ENCODE results near the gene GRIN1.
A peak's percentile ranks its signal among the peaks of the same experiment; 100 is the strongest.

GRIN1 gene

DNA sequence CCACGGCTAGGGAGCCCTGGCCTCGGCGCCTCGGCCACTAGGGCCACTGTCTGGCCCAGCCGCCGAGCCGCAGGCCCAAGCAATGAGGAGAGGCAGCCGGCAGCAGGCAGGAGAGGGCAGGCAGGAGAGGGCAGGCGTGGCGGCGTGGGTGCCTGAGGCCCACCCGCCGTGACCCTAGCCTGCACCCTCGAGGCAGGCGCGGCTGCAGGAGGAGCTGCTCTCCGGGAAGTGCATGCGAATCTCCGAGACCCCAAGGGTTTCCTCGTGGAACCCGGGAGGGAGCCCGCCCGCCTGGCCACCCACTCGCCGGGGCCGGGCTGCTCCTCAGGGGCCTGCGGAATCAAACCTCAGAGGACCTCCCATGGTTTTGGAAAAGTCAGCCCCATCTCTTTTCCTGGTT lies 9.3 kb downstream of the GRIN1 start:
- DNase-seq (ENCODE audit: low read depth): no peak

DNA sequence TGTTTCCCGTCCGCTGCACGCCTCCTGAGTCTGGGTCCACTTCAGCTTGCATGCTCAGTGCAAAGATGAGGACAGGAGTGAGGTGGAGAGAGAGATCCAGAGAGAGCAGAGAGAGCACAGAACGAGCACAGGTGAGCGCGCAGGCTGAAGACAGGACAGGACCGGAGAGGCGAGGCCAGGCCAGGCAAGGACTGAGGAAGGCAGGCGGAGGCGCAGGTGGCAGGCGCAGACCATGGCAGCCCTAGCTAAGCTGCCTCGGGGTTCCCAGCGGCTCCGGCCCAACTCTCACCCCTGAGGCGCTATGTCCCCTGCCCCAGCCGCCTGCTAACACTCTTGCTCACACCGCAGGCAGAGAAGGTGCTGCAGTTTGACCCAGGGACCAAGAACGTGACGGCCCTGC lies 9.7 kb downstream of the GRIN1 start:
- DNase-seq (ENCODE audit: low read depth): no peak

DNA sequence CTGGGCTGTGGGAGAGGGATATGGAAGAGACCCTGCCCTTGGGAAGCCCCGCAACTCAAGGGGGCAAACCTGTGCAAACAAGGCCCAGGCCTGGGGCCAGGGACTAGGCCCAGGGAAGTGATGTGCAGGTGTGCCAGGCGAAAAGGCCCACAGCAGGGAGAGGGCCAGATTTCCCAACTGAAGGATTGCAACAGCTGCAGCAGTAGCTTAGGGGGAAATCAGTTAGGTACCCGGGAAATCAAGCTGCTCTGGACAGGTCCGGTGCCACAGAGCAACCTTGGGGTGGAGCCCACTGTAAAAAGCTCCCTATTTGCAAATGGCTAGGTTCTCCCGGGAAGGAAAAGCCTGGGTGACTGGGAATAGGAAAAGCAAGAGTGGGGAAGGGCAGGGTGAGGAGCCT lies 10.4 kb downstream of the GRIN1 start:
- no peak for DNase-seq (ENCODE audit: low read depth)

DNA sequence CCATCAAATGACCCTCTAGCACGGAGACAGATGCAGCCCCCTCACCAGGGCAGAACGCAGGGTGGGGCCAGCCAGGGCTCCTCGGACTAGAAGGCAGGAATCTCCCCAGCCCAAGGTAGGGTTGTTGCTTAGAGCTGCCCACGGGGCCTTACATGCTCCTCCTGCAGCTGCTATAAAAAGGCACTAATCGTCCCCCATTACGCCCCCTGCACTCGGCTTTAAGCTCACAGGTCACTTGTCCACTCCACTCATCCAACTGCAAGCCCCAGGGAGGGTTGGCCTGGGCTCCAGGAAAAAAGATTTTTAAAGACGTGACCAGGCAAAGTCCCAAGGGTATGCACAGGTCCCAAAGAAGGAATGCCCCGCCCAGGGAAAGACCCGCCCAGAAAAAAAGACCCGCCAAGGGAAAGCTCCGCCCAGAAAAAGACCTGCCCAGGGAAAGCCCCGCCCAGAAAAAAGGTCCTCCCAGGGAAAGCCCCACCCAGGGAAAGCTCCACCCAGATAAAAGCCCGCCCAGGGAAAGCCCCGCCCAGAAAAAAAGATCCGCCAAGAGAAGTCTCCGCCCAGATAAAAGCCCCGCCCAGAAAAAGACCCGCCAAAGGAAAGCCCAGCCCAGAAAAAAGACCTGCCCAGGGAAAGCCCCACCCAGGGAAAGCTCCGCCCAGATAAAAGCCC lies 11.1 kb downstream of the GRIN1 start:
- no peak for DNase-seq (ENCODE audit: low read depth)

DNA sequence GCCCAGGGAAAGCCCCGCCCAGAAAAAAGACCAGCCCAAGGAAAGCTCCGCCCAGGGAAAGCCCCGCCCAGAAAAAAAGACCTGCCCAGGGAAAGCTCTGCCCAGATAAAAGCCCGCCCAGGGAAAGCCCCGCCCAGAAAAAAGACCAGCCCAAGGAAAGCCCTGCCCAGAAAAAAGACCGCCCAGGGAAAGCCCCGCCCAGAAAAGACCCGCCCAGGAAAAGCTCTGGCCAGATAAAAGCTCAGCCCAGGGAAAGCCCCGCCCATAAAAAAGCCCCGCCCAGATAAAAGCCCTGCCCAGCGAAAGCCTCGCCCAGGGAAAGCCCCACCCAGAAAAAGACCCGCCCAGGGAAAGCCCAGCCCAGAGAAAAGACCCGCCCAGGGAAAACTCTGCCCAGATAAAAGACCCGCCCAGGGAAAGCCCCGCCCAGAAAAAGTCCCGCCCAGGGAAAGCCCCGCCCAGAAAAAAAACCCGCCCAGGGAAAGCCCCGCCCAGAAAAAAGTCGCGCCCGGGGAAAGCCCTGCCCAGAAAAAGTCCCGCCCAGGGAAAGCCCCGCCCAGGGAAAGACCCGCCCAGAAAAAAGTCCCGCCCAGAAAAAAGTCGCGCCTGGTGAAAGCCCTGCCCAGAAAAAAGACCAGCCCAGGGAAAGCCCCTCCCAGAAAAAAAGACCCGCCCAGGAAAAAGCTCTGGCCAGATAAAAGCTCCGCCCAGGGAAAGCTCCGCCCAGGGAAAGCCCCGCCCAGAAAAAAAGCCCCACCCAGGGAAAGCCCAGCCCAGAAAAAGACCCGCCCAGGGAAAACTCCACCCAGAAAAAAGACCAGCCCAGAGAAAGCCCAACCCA lies 11.9 kb downstream of the GRIN1 start:
- no peak for DNase-seq (ENCODE audit: low read depth)

DNA sequence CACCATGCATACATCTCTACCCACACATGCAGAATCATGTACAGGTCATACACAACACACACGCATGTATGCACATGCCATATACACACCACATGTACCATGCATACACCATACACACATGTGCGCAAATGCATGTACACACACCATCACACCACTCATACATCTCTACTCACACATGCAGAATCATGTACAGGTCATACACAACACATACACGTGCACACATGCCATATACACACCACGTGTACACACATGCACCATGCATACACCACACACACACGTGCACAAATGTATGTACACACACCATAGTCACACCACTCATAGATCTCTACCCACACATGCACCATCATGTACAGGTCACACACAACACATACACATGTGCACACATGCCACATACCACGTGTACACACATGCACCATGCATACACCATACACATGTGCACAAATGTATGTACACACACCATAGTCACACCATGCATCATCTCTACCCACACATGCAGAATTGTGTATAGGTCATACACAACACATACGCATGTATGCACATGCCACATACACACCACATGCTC lies 14.0 kb downstream of the GRIN1 start:
- DNase-seq (ENCODE audit: low read depth): no peak

DNA sequence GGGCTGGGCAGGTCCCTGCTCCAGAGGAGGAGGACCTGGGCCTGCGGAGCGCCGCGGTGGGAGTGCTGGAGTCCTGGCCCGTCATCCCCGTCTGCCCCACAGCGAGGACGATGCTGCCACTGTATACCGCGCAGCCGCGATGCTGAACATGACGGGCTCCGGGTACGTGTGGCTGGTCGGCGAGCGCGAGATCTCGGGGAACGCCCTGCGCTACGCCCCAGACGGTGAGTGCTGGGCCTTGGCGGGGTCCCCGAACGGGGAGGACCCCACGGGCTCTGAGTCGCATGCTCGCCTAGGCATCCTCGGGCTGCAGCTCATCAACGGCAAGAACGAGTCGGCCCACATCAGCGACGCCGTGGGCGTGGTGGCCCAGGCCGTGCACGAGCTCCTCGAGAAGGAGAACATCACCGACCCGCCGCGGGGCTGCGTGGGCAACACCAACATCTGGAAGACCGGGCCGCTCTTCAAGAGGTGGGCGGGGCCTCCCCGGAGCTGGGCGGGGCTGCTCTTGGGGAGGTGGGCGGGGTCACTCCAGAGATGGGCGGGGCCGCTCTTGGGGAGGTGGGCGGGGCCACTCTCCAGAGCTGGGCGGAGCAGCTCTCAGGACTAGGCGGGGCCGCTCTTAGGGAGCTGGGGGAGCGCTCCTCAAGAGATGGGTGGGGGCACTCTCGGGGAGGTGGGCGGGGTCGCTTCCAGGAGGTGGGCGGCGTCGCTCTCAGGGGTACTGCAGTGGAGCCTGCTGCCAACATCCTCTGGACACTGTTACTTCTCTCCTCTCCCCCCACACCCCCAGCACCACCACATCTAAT lies 17.8 kb downstream of the GRIN1 start:
- DNase-seq (ENCODE audit: low read depth): peak; percentile 23

DNA sequence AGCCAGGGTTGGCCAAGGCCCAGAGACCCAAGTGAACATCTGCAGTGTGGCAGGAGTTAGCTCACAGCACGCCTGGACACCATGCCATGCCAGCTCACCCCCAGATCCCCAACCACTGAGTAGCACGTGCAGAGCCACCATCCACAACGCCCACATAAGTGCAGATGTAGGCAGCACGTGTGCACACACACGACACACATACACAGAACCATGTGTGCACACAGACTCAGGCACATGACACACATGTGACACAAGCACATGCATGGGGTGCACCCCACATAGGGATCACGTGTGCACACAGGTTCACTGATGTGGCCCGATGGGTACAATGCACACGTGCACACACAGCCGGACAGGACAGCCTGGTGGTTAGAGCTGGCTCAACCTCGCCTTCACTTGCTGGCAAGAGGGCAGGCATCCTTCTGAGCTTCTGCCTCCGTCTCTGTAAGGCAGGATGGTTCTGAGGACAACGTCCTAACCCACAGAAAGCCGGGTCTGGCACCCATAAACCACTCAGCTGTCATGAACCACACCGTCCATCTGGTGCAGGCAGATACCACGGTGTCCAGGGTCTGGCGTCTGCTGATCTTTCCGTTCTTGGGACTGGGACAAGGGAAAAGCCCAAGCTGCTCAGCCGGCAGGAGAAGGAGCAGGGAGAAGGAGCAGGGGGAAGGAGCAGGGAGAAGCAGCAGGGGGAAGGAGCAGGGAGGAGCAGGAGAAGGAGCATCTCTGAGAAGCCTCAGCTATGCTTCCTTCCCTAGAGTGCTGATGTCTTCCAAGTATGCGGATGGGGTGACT lies 18.9 kb downstream of the GRIN1 start:
- no peak for DNase-seq (ENCODE audit: low read depth)

DNA sequence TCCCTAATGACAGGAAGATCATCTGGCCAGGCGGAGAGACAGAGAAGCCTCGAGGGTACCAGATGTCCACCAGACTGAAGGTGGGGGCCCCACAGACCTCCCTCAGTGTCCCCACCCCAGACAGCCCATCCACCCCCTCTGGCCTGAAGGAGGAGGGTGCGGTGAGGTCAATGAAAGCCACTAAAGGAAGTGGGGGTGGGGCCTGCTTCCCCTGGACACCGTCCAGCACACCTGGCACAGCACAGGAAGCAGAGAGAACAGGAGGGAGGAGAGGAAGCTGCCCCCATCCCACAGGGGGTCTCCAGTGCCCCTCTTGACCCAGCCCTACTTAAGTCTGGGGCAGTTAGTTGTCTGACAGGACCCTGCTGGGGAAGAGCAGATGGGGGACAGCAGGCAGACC lies 19.7 kb downstream of the GRIN1 start:
- no peak for DNase-seq (ENCODE audit: low read depth)

DNA sequence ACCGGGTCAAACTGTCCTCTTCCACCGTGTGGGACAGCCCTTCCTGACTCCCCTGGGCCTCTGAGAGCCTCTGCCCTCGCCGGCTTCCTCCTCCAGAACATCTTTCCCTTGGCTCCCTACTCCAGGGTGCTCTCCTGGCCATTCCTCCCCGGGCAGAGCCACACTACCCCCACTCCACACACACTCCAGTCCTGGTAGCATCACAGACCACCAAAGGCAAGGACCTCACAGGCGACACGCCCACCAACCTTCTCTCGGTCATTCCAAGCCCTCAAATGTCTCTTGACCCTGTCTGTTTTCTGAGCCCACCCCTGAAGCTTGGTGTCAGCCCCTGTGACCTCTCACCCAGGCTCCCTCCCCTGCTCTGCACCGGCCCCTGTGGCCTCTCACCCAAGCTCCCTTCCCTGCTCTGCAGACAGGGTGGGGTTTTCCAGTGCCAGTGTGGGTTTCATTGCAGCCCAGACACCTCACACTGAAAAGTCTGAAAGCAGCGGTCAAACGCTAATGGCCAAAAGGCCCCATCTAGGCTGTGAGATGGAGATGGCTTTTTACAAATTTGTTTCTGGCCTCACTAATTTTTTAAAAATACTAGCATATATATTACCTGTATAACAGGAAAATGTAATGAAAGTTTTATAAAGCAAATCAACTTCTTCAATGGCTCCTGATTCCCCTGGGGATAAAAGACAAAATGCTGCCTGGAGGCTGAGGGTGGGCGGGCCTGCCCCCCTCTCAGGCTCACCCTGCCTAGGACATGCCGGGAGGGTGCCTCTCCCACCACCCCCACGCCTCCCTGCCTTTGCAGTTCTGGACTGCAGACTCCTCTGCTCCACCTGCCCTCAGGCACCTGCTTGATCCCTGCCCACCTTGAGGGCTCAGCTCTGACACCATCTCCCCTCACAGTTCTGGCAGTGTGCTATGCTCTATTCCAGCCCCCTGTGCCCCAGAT lies 20.4 kb downstream of the GRIN1 start:
- DNase-seq (ENCODE audit: low read depth): no peak

DNA sequence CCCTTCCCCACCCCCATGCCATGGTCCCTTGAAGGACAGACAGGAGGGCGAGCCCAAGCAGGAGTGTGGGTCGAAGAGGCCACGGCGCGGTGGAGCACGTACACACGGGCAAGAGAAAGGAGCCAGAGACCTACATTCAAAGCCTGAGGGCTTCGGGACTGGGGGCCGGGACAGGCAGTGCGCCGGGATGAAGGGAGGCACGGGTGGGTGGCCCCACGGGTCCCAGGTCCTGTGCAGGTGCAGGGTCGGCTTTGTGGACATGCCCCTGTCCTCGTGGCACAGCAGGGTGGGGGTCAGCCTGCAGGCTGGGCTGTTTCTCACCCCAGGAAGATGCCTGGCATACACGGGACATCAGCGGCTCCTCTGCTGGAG lies 21.1 kb downstream of the GRIN1 start:
- DNase-seq (ENCODE audit: low read depth): no peak

DNA sequence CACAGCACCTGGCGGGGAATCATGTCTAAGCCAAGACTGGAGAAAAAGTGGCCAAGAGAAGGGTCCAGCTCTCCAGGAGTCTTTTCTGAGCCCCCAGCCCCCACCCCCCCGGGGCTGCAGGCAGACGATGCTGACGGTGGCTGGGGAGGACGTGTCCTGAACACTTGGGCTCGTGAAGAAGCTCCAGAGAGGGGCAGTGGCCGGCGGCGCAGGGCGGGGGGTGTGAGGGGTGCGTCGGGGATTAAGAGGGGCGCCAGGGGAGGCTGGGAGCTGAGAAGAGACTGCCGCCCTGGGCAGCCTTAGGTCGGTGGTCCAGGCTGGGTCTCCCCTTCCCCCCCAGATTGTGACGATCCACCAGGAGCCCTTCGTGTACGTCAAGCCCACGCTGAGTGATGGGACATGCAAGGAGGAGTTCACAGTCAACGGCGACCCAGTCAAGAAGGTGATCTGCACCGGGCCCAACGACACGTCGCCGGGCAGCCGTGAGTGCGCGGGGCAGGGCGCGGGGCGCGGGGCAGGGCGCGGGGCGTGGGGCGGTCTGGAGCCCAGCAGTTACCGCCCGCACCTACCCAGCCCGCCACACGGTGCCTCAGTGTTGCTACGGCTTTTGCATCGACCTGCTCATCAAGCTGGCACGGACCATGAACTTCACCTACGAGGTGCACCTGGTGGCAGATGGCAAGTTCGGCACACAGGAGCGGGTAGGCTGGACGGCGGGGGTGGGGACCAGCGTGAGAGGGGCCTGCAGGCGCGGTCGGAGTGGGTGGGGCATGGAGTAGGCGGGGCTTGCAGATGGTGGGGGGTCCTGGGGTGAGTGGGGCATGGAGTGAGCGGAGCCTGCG lies 22.0 kb downstream of the GRIN1 start:
- DNase-seq (ENCODE audit: low read depth): no peak

DNA sequence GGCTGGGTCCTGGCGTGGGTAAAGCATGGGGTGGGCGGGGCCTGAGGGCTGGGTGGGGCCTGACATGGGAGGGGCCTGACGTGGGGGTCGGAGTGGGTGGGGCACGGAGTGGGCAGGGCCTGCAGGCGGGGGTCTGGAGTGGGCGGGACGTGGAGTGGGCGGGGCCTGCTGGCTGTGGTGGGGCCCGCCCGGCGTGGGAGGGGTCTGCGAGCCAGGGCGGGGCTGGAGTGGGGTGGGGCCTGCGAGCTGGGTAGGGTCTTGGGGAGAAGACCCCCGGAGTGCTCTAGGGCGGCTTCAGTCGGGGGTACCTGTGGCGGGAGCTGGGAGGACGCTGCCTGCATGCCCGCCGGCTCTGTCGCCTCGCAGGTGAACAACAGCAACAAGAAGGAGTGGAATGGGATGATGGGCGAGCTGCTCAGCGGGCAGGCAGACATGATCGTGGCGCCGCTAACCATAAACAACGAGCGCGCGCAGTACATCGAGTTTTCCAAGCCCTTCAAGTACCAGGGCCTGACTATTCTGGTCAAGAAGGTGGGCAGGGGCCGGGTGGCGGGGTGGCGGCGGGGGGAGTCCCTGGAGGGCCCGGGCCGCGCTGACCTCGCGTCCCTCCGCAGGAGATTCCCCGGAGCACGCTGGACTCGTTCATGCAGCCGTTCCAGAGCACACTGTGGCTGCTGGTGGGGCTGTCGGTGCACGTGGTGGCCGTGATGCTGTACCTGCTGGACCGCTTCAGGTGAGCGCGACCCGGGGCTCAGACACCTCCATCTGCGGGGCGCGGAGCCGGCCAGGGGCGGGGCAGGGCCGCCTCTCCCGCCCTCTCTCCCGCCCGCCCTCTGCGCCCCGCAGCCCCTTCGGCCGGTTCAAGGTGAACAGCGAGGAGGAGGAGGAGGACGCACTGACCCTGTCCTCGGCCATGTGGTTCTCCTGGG lies 22.9 kb downstream of the GRIN1 start:
- DNase-seq (ENCODE audit: low read depth): no peak

DNA sequence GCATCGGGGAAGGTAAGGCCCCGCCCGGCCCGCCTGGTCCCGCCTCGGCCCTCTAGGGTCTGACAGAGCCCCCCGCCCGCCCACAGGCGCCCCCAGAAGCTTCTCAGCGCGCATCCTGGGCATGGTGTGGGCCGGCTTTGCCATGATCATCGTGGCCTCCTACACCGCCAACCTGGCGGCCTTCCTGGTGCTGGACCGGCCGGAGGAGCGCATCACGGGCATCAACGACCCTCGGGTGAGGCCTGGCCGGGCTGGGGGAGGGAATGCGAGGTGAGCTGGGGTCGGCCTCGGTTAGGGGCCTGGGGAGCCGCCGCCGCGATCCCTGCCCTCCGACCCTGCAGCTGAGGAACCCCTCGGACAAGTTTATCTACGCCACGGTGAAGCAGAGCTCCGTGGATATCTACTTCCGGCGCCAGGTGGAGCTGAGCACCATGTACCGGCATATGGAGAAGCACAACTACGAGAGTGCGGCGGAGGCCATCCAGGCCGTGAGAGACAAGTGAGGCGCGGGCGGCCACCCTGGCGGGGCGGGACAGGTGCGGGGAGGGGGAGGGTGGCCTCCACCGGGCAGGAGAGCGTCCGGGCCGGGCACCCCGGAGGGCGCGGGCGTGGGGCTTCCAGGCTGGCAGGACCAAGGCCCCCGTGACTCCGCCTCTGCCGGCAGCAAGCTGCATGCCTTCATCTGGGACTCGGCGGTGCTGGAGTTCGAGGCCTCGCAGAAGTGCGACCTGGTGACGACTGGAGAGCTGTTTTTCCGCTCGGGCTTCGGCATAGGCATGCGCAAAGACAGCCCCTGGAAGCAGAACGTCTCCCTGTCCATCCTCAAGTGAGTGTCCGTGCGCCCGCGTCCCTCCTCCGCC lies 23.8 kb downstream of the GRIN1 start:
- peak; percentile 17 for DNase-seq (ENCODE audit: low read depth)

DNA sequence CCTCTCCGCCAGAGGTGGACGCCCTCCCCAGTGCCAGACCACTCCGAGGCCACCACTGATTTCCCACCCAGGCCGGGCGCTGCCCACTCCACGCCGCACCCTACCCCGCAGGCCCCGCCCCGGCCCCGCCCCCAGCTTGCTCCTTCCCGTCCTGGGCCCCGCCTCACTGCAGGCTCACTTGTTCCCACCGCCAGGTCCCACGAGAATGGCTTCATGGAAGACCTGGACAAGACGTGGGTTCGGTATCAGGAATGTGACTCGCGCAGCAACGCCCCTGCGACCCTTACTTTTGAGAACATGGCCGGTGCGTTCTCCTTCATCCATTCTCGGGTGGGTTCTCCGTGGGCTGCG lies 24.4 kb downstream of the GRIN1 start:
- DNase-seq (ENCODE audit: low read depth): no peak

DNA sequence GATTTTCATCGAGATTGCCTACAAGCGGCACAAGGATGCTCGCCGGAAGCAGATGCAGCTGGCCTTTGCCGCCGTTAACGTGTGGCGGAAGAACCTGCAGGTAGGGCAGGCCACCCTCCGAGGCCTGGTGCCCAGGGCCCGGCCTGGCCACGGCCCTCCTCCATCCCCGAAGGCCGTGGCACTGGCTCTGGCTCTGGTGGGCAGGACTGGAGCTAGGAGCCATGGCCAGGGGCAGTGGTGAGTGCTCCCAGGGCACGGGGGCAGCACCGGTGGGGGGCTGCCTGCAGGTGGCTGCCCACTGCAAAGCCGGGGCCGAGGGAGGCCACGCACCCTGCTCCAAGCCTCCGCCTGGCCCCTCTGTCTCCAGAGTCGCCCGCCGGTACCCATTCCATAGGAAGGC lies 24.9 kb downstream of the GRIN1 start:
- no peak for DNase-seq (ENCODE audit: low read depth)

DNA sequence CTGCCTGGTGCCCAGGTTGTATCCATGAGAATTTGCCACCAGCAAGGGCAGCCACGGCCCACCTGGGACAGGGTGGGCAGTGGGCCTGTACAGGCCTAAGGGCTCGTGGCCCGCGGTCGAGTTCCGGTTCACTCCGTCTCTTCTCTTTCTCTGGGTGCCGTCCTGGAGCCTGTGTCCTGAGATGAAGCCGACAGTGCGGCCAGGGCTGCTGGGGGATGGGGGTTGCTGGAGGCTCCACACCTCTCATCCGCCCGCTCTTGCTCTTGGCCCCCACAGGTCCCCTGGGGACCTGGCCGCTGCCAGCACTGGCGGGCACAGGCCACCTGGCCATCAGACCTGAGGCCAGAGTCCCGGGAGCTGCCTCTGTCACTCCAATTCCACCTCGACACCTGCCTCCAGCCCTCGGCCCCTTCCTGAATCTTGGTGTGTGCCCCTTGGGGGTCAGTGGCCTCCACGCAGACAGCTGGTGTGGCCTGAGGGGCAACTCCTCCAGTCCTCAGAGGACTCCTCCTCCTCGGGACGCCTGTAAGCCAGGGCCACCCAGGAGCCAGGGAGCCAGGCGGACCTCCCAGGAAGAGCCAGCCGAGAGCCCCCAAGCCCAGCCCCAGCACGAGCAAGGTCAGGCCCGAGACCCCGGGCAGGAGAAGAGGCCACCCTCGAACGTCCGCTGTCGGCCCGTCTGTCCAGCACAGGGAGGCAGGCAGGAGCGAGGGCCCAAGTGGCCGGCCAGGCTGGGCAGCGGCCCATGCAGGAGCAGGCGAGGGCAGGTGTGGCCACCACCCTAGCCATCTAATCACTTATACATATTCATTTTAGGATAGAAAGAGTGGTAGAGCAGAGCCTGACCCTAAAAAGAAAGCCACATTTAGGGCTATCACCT lies 25.7 kb downstream of the GRIN1 start:
- DNase-seq (ENCODE audit: low read depth): no peak

All from amniotic epithelial cell (primary cell).